CD4-positive, alpha-beta T cell (primary cell): ENCODE results near the gene SHISA6. TPM values are rescaled to one million over a fixed set of nuclear protein-coding genes. Genes with fewer than 3 reads are reported as not detected.

Source experiments
- ATAC-seq: fragments of 200-7000 bp; cut with Tn5 transposase; one replicate; pipeline ENCODE4 v1.10.0; 2022; ENCODE audit warnings: mild to moderate bottlenecking; ENCODE audit not compliant: poor library complexity
- CTCF ChIA-PET: fragments of 350-600 bp; sonication (Branson Sonifier 250); formaldehyde crosslinking; loops from one replicate; lab custom pipeline; 2021; ENCODE audit warnings: antibody characterized with exemption, inconsistent platforms; lab: Charles Lee
- POLR2A ChIA-PET: fragments of 350-600 bp; sonication (Branson Sonifier 250); formaldehyde crosslinking; loops from one replicate; lab custom pipeline; 2021; ENCODE audit warnings: antibody characterized with exemption, inconsistent platforms; lab: Charles Lee
- DNase-seq, 14 experiments: peaks; one replicate each; pipeline ENCODE4 v3.0.0-alpha.2; 2013 to 2020; ENCODE audit warnings: mixed read lengths in 2 of 14
- H3K27ac ChIP-seq, 2 donors: one replicate each; pipeline versions ENCODE4 v1.5.1 to v1.7.0; 2013; ENCODE audit warnings: low read length in 2 of 2, low read depth in 1 of 2, mild to moderate bottlenecking in 1 of 2
- H3K27me3 ChIP-seq, 2 experiments: 1 replicate in 1 of 2; 2 replicates in 1 of 2; pipeline versions ENCODE4 v1.6.1 to v1.7.0; 2013; ENCODE audit warnings: low read length in 2 of 2, control low read depth in 1 of 2, mild to moderate bottlenecking in 1 of 2, moderate library complexity in 1 of 2; ENCODE audit not compliant: insufficient read depth in 2 of 2, control insufficient read depth in 1 of 2
- H3K36me3 ChIP-seq: one replicate; pipeline ENCODE4 v1.6.1; 2013; ENCODE audit warnings: low read length, control low read depth; ENCODE audit not compliant: insufficient read depth
- H3K4me1 ChIP-seq: one replicate; pipeline ENCODE4 v1.6.1; 2013; ENCODE audit warnings: low read length, control low read depth; ENCODE audit not compliant: insufficient read depth
- H3K4me3 ChIP-seq: one replicate; pipeline ENCODE4 v1.5.1; 2013; ENCODE audit warnings: mild to moderate bottlenecking, low read length, moderate library complexity
- H3K9me3 ChIP-seq, 2 experiments: 1 replicate in 1 of 2; 2 replicates in 1 of 2; pipeline versions ENCODE4 v1.6.1 to v1.7.0; 2013; ENCODE audit warnings: low read length in 2 of 2, mild to moderate bottlenecking in 2 of 2, control low read depth in 1 of 2, moderate library complexity in 1 of 2; ENCODE audit not compliant: control insufficient read depth in 1 of 2, insufficient read depth in 1 of 2
- H3K27ac Mint-ChIP-seq: one replicate; pipeline ENCODE4 v1.8.0; 2020; ENCODE audit warnings: mixed read lengths
- H3K27me3 Mint-ChIP-seq: one replicate; pipeline ENCODE4 v1.8.0; 2021; ENCODE audit warnings: mixed read lengths
- H3K36me3 Mint-ChIP-seq: one replicate; pipeline ENCODE4 v1.8.0; 2021; ENCODE audit warnings: low read depth, mixed read lengths
- H3K4me1 Mint-ChIP-seq: one replicate; pipeline ENCODE4 v1.8.0; 2021; ENCODE audit warnings: low read depth, mixed read lengths
- H3K4me3 Mint-ChIP-seq: one replicate; pipeline ENCODE4 v1.8.0; 2020; ENCODE audit warnings: mild to moderate bottlenecking, mixed read lengths
- H3K9me3 Mint-ChIP-seq: one replicate; pipeline ENCODE4 v1.8.0; 2020; ENCODE audit warnings: mixed read lengths
- intact Hi-C, 2 experiments: fragments of 100-400 bp; cut with DNase I in 1 of 2; cut with micrococcal nuclease in 1 of 2; formaldehyde crosslinking; loops; one replicate each; pipeline versions ENCODE4 v1.15.1 to v1.9.0; 2023 to 2025; cut with DNase I, micrococcal nuclease
- total RNA-seq, 174 experiments: library from RNA in 2 of 174; stranded (reverse) in 2 of 174; gene quantifications; one replicate each; pipeline ENCODE4 v1.2.3 and lab custom pipeline; 2021 to 2026
- TF ChIP-seq, protein P1 (sequence below): fragments of 200-600 bp; IDR thresholded peaks from one replicate; pipeline ENCODE4 v1.8.0; 2022; ENCODE audit warnings: antibody characterized with exemption, mild to moderate bottlenecking

Gene SHISA6
- total RNA-seq, 2 experiments from 2014 or later = not detected

GRCh38 chr17:11330006-11330405, 89.0 kb downstream of the SHISA6 start:
- ChIA-PET POLR2A (no interaction called here), CTCF (no interaction called here)
- Histone ChIP-seq H3K9me3 (peaks cover 0 to 20% of the 10 kb centered on the region in 2 experiments), H3K36me3 (no peaks in the 10 kb centered on the region), H3K27me3 (no peaks in the 10 kb centered on the region), H3K27ac (no peak overlapping the region), H3K4me1 (no peaks in the 10 kb centered on the region), H3K4me3 (no peak overlapping the region)
- H3K4me1 Mint-ChIP-seq = no peaks in the 10 kb centered on the region
- H3K27ac Mint-ChIP-seq = no peak overlapping the region
- H3K4me3 Mint-ChIP-seq = no peak overlapping the region
- TF ChIP-seq, protein P1, sequence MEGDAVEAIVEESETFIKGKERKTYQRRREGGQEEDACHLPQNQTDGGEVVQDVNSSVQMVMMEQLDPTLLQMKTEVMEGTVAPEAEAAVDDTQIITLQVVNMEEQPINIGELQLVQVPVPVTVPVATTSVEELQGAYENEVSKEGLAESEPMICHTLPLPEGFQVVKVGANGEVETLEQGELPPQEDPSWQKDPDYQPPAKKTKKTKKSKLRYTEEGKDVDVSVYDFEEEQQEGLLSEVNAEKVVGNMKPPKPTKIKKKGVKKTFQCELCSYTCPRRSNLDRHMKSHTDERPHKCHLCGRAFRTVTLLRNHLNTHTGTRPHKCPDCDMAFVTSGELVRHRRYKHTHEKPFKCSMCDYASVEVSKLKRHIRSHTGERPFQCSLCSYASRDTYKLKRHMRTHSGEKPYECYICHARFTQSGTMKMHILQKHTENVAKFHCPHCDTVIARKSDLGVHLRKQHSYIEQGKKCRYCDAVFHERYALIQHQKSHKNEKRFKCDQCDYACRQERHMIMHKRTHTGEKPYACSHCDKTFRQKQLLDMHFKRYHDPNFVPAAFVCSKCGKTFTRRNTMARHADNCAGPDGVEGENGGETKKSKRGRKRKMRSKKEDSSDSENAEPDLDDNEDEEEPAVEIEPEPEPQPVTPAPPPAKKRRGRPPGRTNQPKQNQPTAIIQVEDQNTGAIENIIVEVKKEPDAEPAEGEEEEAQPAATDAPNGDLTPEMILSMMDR = no peak
- H3K9me3 Mint-ChIP-seq = no peaks in the 10 kb centered on the region
- ATAC-seq (no peak), DNase-seq (no peak)
- intact Hi-C loops = no loop called here
- no peaks in the 10 kb centered on the region for H3K27me3 Mint-ChIP-seq
- H3K36me3 Mint-ChIP-seq = no peaks in the 10 kb centered on the region

DNA sequence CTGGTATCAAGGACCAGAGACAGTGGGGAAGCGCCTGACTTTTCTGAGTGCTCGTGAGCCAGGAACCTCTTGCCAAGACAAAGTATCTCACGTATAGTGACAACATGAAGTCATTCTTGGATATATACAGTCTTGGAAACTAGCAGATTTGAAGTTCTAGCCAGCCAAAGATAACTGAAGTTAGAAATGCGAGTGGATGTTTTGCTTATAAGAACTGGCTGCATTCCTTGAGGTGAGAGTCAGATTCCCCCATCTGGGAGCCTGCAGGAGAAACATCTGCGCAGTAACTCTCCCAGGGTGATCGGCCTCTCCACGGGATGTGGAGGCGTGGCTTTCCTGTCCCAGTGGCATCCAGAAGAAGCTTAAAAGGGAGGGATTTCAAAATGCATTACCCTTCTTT, 89.8 kb downstream of the SHISA6 start:
- H3K4me1 ChIP-seq = no peaks in the 10 kb centered on the region
- no peak overlapping the region for H3K27ac ChIP-seq
- TF ChIP-seq, protein P1 = no peak
- H3K36me3 ChIP-seq = no peaks in the 10 kb centered on the region
- H3K9me3 Mint-ChIP-seq = no peaks in the 10 kb centered on the region
- H3K4me1 Mint-ChIP-seq = no peaks in the 10 kb centered on the region
- H3K36me3 Mint-ChIP-seq = no peaks in the 10 kb centered on the region
- DNase-seq (no peak), ATAC-seq (no peak)
- ChIA-PET CTCF (no interaction called here), POLR2A (no interaction called here)
- peaks cover 0 to 14% of the 10 kb centered on the region in 2 experiments for H3K9me3 ChIP-seq
- no peak overlapping the region for H3K4me3 Mint-ChIP-seq
- intact Hi-C loops = no loop called here
- H3K27me3 ChIP-seq = no peaks in the 10 kb centered on the region
- no peaks in the 10 kb centered on the region for H3K27me3 Mint-ChIP-seq
- H3K4me3 ChIP-seq = no peak overlapping the region
- no peak overlapping the region for H3K27ac Mint-ChIP-seq

- no peak overlapping the region for H3K4me3 Mint-ChIP-seq
- DNase-seq (no peak), ATAC-seq (no peak)
- H3K27ac ChIP-seq = no peak overlapping the region
- ChIA-PET POLR2A (no interaction called here), CTCF (no interaction called here)
- H3K4me1 Mint-ChIP-seq = no peaks in the 10 kb centered on the region
- TF ChIP-seq, protein P1 = no peak
- no peaks in the 10 kb centered on the region for H3K36me3 ChIP-seq
- H3K27ac Mint-ChIP-seq = no peak overlapping the region
- no peak overlapping the region for H3K4me3 ChIP-seq
- intact Hi-C loops = no loop called here
- H3K27me3 Mint-ChIP-seq = no peaks in the 10 kb centered on the region
- H3K36me3 Mint-ChIP-seq = no peaks in the 10 kb centered on the region
- H3K4me1 ChIP-seq = no peaks in the 10 kb centered on the region
- H3K27me3 ChIP-seq = no peaks in the 10 kb centered on the region
- peaks cover 2% of the 10 kb centered on the region for H3K9me3 Mint-ChIP-seq
- H3K9me3 ChIP-seq = peaks cover 0 to 17% of the 10 kb centered on the region in 2 experiments
These were observed 90.8 kb downstream of the SHISA6 start for GRCh38 chr17:11331547-11332513.
